GM23338 (cell line): ENCODE data around the gene PPP6R3. TPM values are rescaled to one million over a fixed set of nuclear protein-coding genes. Genes with fewer than 3 reads are reported as not detected.

Source experiments
- ATAC-seq: fragments of 200-7000 bp; cut with Tn5 transposase; 3 replicates; pipeline ENCODE4 v1.9.1; 2020
- DNase-seq: peaks from one replicate; pipeline ENCODE4 v3.0.0-alpha.2; 2015; ENCODE audit warnings: low spot score
- H2AFZ ChIP-seq: fragments of 200-600 bp; sonication (generic); 2 replicates; pipeline ENCODE4 v1.8.0; 2016; ENCODE audit warnings: antibody characterized with exemption, mild to moderate bottlenecking, moderate library complexity
- H3F3A ChIP-seq: fragments of 200-600 bp; sonication (generic); replicated peaks from 2 replicates; pipeline ENCODE4 v1.8.0; 2017; ENCODE audit warnings: antibody characterized with exemption, mixed run types, low read depth
- H3K27ac ChIP-seq: fragments of 200-600 bp; sonication (generic); 2 replicates; pipeline ENCODE4 v1.6.1; 2016; ENCODE audit warnings: low read depth
- H3K27me3 ChIP-seq: fragments of 200-600 bp; sonication (generic); 2 replicates; pipeline ENCODE4 v1.8.0; 2016; ENCODE audit warnings: mild to moderate bottlenecking, mixed run types, moderate library complexity; ENCODE audit not compliant: insufficient read depth
- H3K36me3 ChIP-seq: fragments of 200-600 bp; sonication (generic); 2 replicates; pipeline ENCODE4 v1.8.0; 2016; ENCODE audit warnings: mild to moderate bottlenecking; ENCODE audit not compliant: insufficient read depth
- H3K4me1 ChIP-seq: fragments of 200-600 bp; sonication (generic); 2 replicates; pipeline ENCODE4 v1.8.0; 2016; ENCODE audit warnings: mild to moderate bottlenecking, moderate library complexity; ENCODE audit not compliant: insufficient read depth
- H3K4me2 ChIP-seq: fragments of 200-600 bp; sonication (generic); 2 replicates; pipeline ENCODE4 v1.7.1; 2017; ENCODE audit warnings: mixed run types
- H3K4me3 ChIP-seq: fragments of 200-600 bp; sonication (generic); 2 replicates; pipeline ENCODE4 v1.6.1; 2016; ENCODE audit warnings: mixed run types
- H3K79me2 ChIP-seq: fragments of 200-600 bp; sonication (generic); replicated peaks from 2 replicates; pipeline ENCODE4 v1.8.0; 2017; ENCODE audit warnings: mild to moderate bottlenecking; ENCODE audit not compliant: insufficient read depth
- H3K9me2 ChIP-seq: fragments of 200-600 bp; sonication (generic); 2 replicates; pipeline ENCODE4 v1.8.0; 2017; ENCODE audit not compliant: insufficient read depth
- H4K20me1 ChIP-seq: fragments of 200-600 bp; sonication (generic); replicated peaks from 2 replicates; pipeline ENCODE4 v1.8.0; 2017; ENCODE audit warnings: mild to moderate bottlenecking; ENCODE audit not compliant: insufficient read depth
- H3K27ac Mint-ChIP-seq: 2 replicates; pipeline ENCODE4 v1.8.0; 2020; ENCODE audit warnings: inconsistent platforms, mild to moderate bottlenecking, moderate library complexity, mixed read lengths
- H3K27me3 Mint-ChIP-seq: 3 replicates; pipeline ENCODE4 v1.8.0; 2022; ENCODE audit warnings: low read depth, mild to moderate bottlenecking, moderate library complexity, mixed read lengths, inconsistent platforms; ENCODE audit not compliant: insufficient read depth, poor library complexity
- H3K36me3 Mint-ChIP-seq: 3 replicates; pipeline ENCODE4 v1.8.0; 2021; ENCODE audit warnings: low read depth, mild to moderate bottlenecking, inconsistent platforms, moderate library complexity, mixed read lengths
- H3K4me1 Mint-ChIP-seq: 3 replicates; pipeline ENCODE4 v1.8.0; 2020; ENCODE audit warnings: mild to moderate bottlenecking, inconsistent platforms, mixed read lengths
- H3K4me3 Mint-ChIP-seq: 3 replicates; pipeline ENCODE4 v1.8.0; 2021; ENCODE audit warnings: moderate library complexity, mild to moderate bottlenecking, inconsistent platforms, mixed read lengths
- H3K9me3 Mint-ChIP-seq: 3 replicates; pipeline ENCODE4 v1.8.0; 2020; ENCODE audit warnings: moderate library complexity, mild to moderate bottlenecking, inconsistent platforms, mixed read lengths
- CREB1 ChIP-seq: fragments of 250-450 bp; sonication (Bioruptor Pico); IDR thresholded peaks from 2 replicates; pipeline ENCODE4 v1.5.0; 2020; ENCODE audit warnings: low read depth, mild to moderate bottlenecking, moderate library complexity
- CTCF ChIP-seq, 2 experiments: fragments of 200-600 bp in 1 of 2; sonication (generic) in 1 of 2; conservative IDR thresholded peaks; 2 replicates each; pipeline versions ENCODE4 v1.5.1 to v1.6.1; 2016 to 2017; ENCODE audit warnings: antibody characterized with exemption in 2 of 2, low read depth in 2 of 2, mild to moderate bottlenecking in 2 of 2, moderate library complexity in 1 of 2
- ETS1 ChIP-seq: IDR thresholded peaks from 2 replicates; pipeline ENCODE4 v1.6.1; 2016; ENCODE audit warnings: antibody characterized with exemption
- EZH2 ChIP-seq: fragments of 200-600 bp; sonication (generic); IDR thresholded peaks from one replicate; pipeline ENCODE4 v1.8.0; 2017; ENCODE audit warnings: antibody characterized with exemption, mild to moderate bottlenecking, low read depth; ENCODE audit not compliant: unreplicated experiment
- EZH2phosphoT487 ChIP-seq: fragments of 200-600 bp; sonication (generic); IDR thresholded peaks from one replicate; pipeline ENCODE4 v1.8.1; 2018; ENCODE audit warnings: antibody characterized with exemption; ENCODE audit not compliant: unreplicated experiment
- JUNB ChIP-seq: IDR thresholded peaks from one replicate; pipeline ENCODE4 v1.6.1; 2016; ENCODE audit warnings: antibody characterized with exemption; ENCODE audit not compliant: unreplicated experiment
- NANOG ChIP-seq: IDR thresholded peaks from 2 replicates; pipeline ENCODE4 v1.6.1; 2016; ENCODE audit warnings: antibody characterized with exemption, borderline replicate concordance
- POLR2AphosphoS5 ChIP-seq: IDR thresholded peaks from 2 replicates; pipeline ENCODE4 v1.6.1; 2016; ENCODE audit warnings: antibody characterized with exemption, low read depth
- REST ChIP-seq: IDR thresholded peaks from one replicate; pipeline ENCODE4 v1.6.1; 2018; ENCODE audit warnings: antibody characterized with exemption; ENCODE audit not compliant: unreplicated experiment
- STAT1 ChIP-seq: IDR thresholded peaks from one replicate; pipeline ENCODE4 v1.6.1; 2016; ENCODE audit warnings: antibody characterized with exemption; ENCODE audit not compliant: unreplicated experiment
- ZNF114 ChIP-seq: fragments of 250-450 bp; sonication (Bioruptor Pico); IDR thresholded peaks from 2 replicates; pipeline ENCODE4 v1.5.0; 2020; ENCODE audit warnings: mild to moderate bottlenecking, moderate library complexity
- ZNF331 ChIP-seq: fragments of 250-450 bp; sonication (Bioruptor Pico); IDR thresholded peaks from 2 replicates; pipeline ENCODE4 v1.5.0; 2020; ENCODE audit warnings: low read depth, mild to moderate bottlenecking, moderate library complexity
- ZNF462 ChIP-seq: fragments of 250-450 bp; sonication (Bioruptor Pico); IDR thresholded peaks from 2 replicates; pipeline ENCODE4 v1.5.0; 2020; ENCODE audit warnings: mild to moderate bottlenecking, moderate library complexity
- polyA plus RNA-seq: library from polyadenylated mRNA; unstranded; fragments of >200 nt; fragmentation: Nextera tagmentation; extraction: Ambion mirVana; gene quantifications from 2 replicates; pipeline ENCODE4 v1.2.1, GENCODE V29; 2016
- total RNA-seq: library from RNA; depleted of rRNA; stranded (reverse); fragments of >200 nt; shearing (Covaris generic); gene quantifications from 2 replicates; pipeline ENCODE4 v1.2.3, GENCODE V29; 2014

Gene PPP6R3
- total and polyA plus RNA-seq, 2 experiments from 2014 or later, result 170 to 268 TPM

- Mint-ChIP-seq H3K27ac (no peak overlapping the region; the same call in 1 of the 2 replicates), H3K9me3 (peaks cover 25% of the 10 kb centered on the region), H3K4me1 (no peaks in the 10 kb centered on the region; the same call in 2 of the 3 replicates), H3K27me3 (peaks cover 12% of the 10 kb centered on the region), H3K36me3 (peaks cover 11% of the 10 kb centered on the region; the same call in 2 of the 3 replicates), H3K4me3 (no peak overlapping the region)
- peaks cover 5% of the 10 kb centered on the region; the same call in 1 of the 2 replicates for H3F3A ChIP-seq
- no peaks in the 10 kb centered on the region for H3K36me3 ChIP-seq
- no peak overlapping the region; the same call in 1 of the 2 replicates for H2AFZ ChIP-seq
- H3K4me3 ChIP-seq, result no peak overlapping the region
- no peaks in the 10 kb centered on the region for H3K27me3 ChIP-seq
- ATAC-seq (no peak), DNase-seq (no peak)
- H3K9me2 ChIP-seq, result no peaks in the 10 kb centered on the region
- H3K27ac ChIP-seq, result no peak overlapping the region
- TF ChIP-seq NANOG (no peak), EZH2 (no peak), REST (no peak), EZH2phosphoT487 (no peak), JUNB (no peak), CREB1 (CRISPR knock-in tag) (no peak), ZNF114 (no peak), STAT1 (no peak), CTCF (conservative IDR thresholded peaks at IDR 0.05; ENCODE audit: low read depth in 2 of 2) (no peak), POLR2AphosphoS5 (no peak), ZNF331 (CRISPR knock-in tag) (no peak), ZNF462 (CRISPR knock-in tag) (no peak), ETS1 (no peak)
- no peaks in the 10 kb centered on the region for H4K20me1 ChIP-seq
- H3K79me2 ChIP-seq, result no peaks in the 10 kb centered on the region
- H3K4me1 ChIP-seq, result no peaks in the 10 kb centered on the region
- no peak overlapping the region for H3K4me2 ChIP-seq
Observed at GRCh38 chr11:68658097-68658496, 197.5 kb downstream of the PPP6R3 start.
